Pulmonary artery endothelial cell (primary cell): ENCODE data around the gene ARHGAP23. TPM values are rescaled to one million over a fixed set of nuclear protein-coding genes. Genes with fewer than 3 reads are reported as not detected.

Experiments used
- DNase-seq: peaks from one replicate; pipeline ENCODE4 v3.0.0-alpha.2; 2011; ENCODE audit warnings: low read depth, low spot score
- total RNA-seq: library from RNA; depleted of rRNA; stranded (reverse); fragments of >200 nt; gene quantifications from 2 replicates; pipeline ENCODE4 v1.2.3, GENCODE V29; 2014

ARHGAP23 gene
- total RNA-seq, 1 donor from 2014 or later = 44.8 TPM

DNA sequence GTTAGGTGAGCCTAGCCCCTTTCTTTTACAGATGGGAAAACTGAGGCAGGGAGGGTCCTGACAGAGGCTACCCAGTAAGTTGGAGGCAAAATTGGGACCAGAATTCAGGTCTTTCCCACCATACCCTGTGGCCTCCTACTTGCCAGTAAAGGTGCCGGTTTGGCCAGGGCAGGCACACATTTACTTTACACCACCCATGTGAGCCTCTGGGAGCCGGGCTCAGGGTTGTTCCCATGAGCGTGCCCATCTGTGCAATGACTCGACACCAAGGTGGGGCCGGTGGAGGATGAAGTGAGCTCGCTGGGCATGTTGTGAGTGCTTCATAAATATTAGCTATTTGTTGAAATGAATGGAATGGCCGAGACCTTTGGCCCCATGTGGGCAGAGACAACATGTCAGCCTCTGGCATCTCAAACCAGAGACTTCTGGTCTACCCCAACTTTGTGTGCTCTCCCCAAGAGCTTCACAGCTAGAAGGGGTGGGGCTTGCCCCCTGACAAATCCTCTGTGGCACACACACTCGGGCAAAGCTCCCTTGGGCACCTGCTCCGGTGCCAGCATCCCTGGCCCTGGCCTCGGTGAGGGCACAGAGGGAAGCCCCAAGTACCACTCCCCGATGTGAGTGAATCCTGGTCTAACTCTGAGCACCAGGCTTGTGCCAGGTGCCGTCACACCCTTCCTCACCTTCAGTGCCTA lies 117.4 kb downstream of the ARHGAP23 start:
- DNase-seq = no peak

GRCh38 chr17:38546396-38546795 lies 118.1 kb downstream of the ARHGAP23 start:
- DNase-seq = no peak

GRCh38 chr17:38547444-38547843 lies 119.2 kb downstream of the ARHGAP23 start:
- no peak for DNase-seq

- DNase-seq = no peak
Observed at GRCh38 chr17:38549285-38549684, 121.0 kb downstream of the ARHGAP23 start.

DNA sequence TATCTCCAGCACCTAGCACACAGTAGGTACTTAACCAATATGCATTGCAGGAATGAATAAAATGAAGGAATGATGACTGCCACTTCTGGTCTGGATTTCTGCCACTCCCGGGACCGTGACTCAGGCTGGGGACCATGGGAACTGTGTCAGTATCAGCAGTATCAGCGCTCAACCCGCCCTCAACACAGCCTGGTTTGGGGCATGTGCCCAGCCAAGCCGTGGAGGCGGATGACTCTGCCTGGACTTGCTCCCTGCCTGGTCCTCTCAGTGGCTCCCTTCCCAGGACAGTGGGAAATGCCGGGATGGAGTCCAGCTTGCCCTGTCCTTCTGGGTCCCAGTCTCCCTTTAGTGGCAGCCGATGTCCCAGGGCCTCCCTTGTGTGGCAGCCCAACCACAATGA lies 122.4 kb downstream of the ARHGAP23 start:
- DNase-seq = no peak

- no peak for DNase-seq
Observed at GRCh38 chr17:38551121-38551520, 122.9 kb downstream of the ARHGAP23 start.

GRCh38 chr17:38552343-38552742 lies 124.1 kb downstream of the ARHGAP23 start:
- no peak for DNase-seq

GRCh38 chr17:38554430-38555350 lies 126.4 kb downstream of the ARHGAP23 start:
- no peak for DNase-seq

DNA sequence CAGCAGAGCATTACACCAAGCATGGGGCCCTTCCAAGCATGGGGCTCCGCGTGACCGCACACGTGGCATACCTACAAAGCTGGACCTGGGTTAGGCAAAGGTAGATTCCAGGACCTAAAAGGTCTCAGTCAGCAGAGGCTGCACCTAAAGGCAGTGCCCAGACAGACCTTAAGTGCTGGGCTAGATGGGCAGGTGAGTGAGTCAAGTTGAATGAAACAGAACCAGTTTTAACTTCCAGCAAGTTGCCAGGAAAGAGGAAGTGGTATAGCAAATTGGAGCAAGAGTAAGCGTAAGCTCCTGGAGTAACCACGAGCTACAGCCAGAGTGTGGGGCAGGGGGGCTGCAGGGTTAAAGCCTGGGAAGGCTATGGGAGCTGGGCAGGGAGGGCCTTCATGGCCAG lies 128.0 kb downstream of the ARHGAP23 start:
- no peak for DNase-seq

DNA sequence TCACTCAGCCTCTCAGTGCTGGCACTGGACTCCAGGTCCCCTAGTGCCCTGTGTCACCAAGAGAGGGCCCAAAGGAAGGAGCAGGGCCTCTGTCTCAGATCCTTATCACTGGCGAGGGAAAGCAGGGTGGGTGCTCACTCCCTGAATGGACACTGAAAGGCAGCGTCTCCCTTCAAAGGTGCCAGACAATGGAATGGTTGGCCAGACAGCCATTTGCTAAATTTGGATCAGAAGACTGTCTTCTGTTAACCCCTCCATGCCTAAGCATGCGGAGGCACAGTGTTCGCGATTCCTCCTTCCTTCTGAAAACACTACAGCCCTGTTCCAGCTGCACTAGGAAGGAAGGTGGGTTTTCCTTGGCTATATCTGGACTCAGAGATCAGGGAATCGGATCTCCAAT lies 129.1 kb downstream of the ARHGAP23 start:
- DNase-seq = no peak

DNA sequence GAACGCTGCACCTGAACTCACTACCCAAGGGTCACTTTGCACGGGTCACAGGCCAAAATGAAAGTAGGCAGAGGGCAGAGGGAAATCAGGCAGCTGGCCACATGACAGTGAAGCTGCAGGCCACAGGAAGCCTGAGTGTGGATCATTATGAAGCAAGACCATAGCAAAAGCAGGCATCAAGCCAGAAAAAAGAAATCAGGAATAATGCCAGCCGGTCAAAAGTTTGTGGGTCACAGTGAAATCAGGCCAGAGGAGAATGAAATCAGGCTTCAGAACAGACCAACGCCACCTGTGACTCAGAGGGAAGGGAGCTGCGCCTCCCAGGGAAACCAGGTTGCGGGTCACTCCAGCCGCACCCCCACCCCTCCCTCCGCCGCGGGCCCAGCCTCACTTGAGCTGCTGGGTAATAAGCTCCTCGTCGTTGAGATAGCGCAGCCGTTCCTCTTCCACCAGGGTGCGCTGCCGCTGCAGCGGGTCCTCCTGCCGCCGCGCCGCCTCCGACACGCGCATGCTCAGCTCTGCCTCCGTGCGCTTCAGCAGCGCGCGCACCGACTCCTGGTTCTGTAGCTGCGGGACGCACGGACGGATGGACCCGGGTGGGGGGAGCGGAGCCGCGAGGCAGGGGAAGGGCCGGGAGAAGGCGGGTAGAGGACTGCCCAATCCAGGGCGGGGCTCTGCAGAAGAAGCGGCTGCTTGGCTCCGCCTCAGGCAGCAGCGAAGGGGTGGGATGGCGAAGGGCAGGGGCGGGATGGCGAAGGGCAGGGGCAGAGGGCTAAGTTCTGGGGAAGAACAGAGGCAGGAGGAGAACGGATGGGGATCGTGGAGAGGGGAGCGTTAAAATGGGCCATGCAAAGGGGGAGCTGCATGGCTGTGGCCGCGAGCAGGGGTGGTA lies 129.8 kb downstream of the ARHGAP23 start:
- DNase-seq = peak; percentile 57

GRCh38 chr17:38558728-38559050 lies 130.4 kb downstream of the ARHGAP23 start:
- no peak for DNase-seq

GRCh38 chr17:38559051-38559879 lies 131.0 kb downstream of the ARHGAP23 start:
- DNase-seq = no peak

DNA sequence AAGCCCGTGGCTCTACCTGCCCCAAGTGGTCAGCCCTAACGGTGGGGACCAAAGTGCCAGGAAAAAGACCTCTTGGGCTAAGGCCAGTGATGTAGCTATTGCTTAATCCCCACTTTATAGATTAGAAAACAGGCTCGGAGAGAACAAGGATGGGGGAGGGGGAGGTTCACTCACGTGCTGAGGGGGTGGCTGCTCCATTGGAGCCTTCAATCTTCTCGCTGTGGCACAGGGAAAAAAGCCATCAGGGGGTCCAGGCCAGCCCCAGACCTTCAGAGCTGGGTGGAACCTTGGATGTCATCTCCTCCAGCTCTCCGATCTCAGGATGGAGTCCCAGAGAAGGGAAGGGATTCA lies 131.6 kb downstream of the ARHGAP23 start:
- no peak for DNase-seq

DNA sequence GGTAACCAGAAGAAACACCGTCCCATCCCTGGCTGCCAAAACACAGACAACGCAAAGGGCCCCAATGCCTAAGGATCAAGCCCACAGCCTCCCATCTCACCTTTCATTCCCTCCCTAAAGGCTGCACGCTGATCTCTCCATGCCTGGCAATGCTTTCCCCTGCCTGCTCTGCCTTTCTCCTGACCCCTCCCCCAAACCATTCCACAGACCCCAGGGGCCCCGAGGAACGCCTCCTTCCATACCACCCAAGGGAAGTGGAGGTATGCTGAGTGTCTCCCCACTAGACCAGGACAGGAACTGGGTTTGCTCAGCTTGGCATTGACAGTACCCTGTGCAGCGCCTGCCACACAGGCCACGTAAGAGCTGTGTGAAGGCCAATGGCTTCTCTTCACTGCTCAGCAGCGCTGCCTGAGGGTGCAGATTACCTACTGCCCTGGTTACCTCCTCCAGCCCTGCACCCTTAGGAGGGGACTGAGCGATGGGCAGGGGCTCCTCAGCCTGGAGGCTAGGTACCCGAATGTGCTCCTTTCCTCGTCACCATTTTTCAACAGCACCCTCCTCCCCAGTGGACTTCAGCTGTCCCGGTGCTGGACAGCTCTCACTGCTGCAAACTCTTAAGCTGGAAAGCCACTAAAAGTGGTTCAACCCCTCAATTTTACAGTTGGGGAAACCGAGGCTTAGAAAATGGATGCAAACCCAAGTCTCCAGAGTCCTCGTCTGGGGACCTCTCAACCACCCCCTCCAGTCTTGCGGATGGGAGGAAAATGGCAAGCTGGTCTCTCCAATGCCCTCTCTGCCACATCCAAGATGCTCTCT lies 132.4 kb downstream of the ARHGAP23 start:
- DNase-seq = no peak

DNA sequence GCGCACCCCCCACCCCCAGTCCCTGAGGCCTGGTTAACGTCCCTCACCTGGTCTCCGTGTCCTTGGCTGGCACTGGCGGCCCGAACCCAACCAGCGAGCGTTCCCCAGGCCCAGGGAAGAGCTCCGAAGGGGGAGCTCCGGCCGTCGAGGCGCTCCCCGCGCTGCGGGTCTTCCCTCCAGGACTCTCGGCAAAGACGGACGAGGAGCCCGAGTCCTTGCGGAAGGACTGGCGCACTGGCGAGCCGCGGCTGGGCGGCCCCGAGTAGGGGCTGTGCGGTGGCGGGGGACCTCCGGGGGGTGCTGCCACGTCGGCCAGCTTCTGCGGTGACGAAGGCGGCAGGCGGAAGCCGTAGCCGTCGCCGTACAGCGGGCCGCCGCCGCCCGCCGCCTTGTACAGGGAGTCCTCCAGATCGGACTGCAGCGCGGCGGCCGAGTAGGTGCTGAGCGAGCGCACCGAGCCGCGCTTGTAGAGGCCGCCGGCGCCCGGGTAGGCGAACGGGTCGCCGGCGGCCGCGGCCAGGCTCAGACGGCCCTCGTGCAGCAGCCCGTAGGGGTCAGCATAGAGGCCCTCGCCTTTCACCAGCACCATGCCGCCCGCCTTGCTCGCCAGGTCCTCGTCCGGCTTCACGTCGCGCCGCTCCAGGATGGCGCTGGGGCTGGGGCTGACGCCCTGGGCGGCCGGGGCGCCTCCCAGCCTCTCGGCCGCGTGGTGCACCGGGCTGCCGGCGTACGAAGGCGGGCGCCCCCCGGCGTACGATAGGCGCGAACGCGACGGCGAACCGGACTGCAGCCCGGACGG lies 133.4 kb downstream of the ARHGAP23 start:
- no peak for DNase-seq
